AG08395 (cell line): Measurements from ENCODE around the gene SYNGAP1.

Source experiments
- DNase-seq: peaks from one replicate; pipeline ENCODE4 v3.0.0; 2012; ENCODE audit warnings: mixed read lengths, low spot score

The SYNGAP1 gene

GRCh38 chr6:33404884-33405283 lies 15.0 kb upstream of the SYNGAP1 start:
- no peak for DNase-seq

DNA sequence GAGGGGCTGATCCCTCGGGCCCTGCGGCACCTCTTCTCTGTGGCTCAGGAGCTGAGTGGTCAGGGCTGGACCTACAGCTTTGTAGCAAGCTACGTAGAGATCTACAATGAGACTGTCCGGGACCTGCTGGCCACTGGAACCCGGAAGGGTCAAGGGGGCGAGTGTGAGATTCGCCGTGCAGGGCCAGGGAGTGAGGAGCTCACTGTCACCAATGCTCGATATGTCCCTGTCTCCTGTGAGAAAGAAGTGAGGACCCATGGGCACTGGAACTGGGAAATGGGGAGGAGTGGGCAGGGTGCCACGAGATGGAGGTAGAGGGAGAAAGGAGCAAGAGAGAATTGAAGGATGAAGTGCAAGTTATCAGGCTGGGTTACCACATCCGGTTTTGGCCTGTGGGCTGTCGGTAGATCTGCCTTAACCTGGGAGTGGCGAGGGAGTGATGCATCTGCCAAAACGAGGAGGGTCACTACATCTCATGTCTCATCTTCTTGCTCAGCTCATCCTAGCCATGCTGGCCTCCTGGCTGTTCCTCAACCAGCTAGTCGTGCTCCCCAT lies 14.4 kb upstream of the SYNGAP1 start:
- no peak for DNase-seq

GRCh38 chr6:33406126-33406525 lies 13.7 kb upstream of the SYNGAP1 start:
- DNase-seq, result no peak

DNA sequence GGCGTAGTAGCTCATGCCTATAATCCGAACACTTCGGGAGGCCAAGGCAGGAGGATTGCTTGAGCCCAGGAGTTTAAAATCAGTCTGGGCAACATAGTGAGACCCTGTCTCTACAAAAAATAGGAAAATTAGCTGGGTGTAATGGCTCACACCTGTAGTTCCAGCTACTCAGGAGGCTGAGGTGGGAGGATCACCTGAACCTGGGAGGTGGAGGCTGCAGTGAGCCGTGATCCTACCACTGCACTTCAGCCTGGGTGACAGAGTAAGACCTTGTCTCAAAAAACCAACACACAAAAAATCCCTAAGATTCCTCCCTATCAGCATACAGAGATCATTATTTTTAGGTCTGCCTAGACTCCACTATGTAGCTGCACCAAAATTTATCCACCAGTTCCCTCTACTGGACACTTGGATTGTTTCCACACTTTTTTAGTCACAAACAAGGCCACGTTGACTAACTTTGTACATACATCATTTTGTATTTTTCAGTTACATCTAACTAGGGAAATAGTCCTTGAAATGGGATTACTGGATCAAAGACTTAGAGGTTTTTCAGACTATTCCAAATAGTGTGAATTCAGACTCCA lies 12.6 kb upstream of the SYNGAP1 start:
- peak; percentile 44 for DNase-seq

- peak; percentile 98 for DNase-seq
Measured at GRCh38 chr6:33410050-33410710, 9.7 kb upstream of the SYNGAP1 start.

GRCh38 chr6:33410711-33411631 lies 8.9 kb upstream of the SYNGAP1 start, which contains the start of gene PHF1:
Gene PHF1, plus strand, starts transcription at chr6:33411014. Its CDS starts 1,250 bp downstream, at chr6:33412264.
- peak; percentile 92 for DNase-seq

GRCh38 chr6:33411632-33412005 lies 8.2 kb upstream of the SYNGAP1 start:
- no peak for DNase-seq

DNA sequence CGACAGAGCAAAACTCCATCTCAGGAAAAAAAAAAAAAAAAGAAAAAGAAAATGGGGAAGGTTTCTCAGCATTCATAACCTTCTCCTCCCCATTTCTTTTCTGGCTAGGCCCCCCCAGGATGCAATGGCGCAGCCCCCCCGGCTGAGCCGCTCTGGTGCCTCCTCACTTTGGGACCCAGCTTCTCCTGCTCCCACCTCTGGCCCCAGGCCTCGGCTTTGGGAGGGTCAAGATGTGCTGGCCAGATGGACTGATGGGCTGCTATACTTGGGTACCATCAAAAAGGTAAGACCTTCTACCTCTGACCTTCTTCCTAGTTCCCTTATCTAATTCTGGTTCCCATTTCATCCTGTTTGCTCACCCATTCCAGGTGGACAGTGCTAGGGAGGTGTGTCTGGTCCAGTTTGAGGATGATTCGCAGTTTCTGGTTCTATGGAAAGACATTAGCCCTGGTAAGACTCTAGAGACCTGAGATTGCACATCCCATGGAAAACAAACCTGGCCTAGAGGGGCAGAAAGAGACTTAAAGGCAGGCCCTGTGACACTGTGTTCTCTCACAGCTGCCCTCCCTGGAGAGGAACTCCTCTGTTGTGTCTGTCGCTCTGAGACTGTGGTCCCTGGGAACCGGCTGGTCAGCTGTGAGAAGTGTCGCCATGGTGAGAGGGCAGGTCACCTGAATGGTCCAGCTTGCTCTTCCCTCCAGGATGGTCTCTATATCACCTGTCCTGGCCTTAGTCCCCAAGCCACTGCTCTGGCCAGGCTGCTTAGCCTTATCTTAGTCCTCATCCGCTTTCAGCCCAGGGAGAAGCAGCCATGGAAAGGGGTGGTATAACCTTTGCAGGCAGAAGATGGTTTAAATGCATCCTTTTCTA lies 7.5 kb upstream of the SYNGAP1 start:
- DNase-seq, result no peak

DNA sequence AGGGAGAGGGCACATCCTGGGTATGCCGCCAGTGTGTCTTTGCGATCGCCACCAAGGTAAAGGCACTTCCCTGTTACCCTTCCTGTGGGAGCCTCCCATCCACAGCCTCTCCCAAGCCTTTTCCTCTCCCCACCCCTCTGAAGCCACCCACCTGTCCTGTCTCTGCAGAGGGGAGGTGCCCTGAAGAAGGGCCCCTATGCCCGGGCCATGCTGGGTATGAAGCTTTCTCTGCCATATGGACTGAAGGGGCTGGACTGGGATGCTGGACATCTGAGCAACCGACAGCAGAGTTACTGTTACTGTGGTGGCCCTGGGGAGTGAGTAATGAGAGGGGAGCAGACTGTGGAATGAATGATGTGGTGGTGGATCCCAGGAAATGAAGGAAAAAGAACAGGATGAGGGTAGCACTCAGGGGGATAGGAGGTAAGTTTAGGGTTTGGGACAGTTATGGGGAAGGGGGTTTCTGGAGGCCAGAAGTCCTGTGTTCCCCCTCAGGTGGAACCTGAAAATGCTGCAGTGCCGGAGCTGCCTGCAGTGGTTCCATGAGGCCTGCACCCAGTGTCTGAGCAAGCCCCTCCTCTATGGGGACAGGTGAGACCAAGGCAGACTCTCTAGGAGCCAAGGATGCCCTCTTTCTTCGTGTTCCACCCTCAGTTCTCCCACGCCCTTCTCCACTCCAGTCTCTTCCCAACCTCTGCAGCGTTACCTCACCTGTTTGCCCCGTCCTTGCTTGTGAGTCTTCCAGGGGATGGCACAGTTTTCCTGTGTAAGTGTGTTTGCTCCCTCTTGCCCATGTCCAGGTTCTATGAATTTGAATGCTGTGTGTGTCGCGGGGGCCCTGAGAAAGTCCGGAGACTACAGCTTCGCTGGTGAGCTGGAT lies 6.4 kb upstream of the SYNGAP1 start:
- no peak for DNase-seq

DNA sequence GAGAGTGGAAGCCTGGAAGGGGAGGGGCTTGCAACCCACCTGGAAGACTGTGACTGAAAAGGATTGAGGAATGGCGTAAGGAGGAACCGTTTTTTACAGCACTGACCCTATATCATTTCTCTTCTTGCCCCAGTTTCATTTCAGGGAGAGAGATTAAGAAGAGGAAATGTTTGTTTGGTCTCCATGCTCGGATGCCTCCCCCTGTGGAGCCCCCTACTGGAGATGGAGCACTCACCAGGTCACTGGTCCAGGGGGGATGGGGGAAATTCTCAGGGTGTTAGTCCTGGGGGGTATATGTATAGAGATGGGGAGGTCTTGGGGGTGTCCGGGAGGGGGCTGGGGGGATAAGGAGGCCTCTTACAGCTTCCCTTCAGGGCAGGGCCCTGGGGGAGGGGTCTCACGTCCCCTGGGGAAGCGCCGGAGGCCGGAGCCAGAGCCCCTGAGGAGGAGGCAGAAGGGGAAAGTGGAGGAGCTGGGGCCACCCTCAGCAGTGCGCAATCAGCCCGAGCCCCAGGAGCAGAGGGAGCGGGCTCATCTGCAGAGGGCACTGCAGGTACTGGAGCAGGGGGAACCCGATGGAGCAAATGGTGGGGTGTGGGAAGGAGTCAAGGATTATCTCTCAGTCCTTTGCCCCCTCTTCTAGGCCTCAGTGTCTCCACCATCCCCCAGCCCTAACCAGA lies 5.1 kb upstream of the SYNGAP1 start:
- no peak for DNase-seq

GRCh38 chr6:33415831-33416230 lies 4.0 kb upstream of the SYNGAP1 start:
- DNase-seq, result no peak

- no peak for DNase-seq
Measured at GRCh38 chr6:33416386-33417127, 3.3 kb upstream of the SYNGAP1 start.

- DNase-seq, result peak; percentile 83
Measured at GRCh38 chr6:33417128-33417902, 2.5 kb upstream of the SYNGAP1 start.

DNA sequence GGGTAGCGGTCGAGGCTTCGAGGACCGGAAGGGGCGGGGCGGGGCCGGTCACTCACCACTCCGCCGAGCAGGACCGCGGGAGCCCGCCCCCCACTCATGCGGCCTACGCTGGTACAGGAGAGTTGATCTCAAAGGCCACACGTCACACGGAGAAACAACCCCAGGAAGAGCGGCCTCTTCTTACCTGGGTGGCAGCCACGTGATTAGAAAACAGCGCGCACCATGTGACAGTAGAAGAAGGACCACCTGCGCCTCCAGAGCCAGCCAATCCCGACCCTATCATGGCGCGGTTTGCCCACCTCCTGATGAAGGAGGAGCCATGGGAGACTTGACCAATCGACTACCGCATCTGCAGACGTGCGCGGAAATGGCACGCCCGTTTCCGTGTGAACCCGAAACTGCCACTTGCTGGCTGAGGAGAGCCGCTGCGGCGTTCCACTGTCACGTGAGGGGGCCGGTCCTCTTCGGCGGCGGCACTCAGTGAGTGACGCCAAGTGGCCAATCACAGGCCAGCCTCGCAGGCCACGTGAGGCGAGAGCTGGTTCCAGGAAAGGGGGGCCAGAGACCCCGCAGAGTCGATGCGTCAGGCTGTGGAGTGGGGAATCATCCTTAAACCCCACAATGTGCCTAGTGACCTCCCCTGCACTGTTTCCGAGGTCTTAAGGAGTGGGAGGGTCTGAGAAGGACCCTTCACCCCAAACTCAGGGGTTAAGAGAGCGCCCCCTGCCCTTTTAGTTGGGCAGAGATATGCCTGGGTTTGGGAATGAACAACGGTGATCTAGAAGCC lies 1.8 kb upstream of the SYNGAP1 start, which contains the start of gene CUTA:
Gene CUTA, minus strand, starts transcription at position 205 of the 787 bp plus-strand sequence. Its CDS starts 107 bp downstream, at position 98.
- peak; percentile 98 for DNase-seq

DNA sequence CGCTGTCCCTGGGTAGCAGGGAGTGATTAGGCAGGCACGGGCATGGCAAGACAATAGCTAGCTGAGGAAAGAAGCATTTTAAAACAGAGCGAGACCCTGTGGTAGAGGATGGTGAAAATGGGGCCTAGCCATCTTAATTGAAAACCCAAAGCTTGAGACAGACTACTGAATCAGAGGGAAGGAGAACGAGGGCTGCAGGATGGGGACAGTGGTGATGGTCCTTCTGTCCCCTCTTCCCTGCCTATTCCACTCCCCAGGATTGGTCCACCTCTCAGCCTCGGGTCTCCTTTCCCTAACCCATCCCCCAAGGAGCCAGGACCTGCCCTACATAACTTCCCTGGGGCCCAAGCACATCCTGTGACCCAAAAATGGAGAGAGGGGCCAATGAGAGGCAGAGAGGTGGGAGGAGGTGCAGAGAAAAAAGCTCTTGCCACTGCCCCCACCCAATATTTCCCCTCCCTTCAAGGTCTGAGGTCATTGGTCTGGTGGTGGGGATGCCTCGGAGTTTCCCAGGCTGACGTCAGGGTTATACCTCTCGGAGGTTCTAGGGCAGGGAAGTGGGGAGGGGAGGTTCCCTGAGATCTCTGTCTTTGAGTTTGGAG lies 1.1 kb upstream of the SYNGAP1 start:
- no peak for DNase-seq

DNA sequence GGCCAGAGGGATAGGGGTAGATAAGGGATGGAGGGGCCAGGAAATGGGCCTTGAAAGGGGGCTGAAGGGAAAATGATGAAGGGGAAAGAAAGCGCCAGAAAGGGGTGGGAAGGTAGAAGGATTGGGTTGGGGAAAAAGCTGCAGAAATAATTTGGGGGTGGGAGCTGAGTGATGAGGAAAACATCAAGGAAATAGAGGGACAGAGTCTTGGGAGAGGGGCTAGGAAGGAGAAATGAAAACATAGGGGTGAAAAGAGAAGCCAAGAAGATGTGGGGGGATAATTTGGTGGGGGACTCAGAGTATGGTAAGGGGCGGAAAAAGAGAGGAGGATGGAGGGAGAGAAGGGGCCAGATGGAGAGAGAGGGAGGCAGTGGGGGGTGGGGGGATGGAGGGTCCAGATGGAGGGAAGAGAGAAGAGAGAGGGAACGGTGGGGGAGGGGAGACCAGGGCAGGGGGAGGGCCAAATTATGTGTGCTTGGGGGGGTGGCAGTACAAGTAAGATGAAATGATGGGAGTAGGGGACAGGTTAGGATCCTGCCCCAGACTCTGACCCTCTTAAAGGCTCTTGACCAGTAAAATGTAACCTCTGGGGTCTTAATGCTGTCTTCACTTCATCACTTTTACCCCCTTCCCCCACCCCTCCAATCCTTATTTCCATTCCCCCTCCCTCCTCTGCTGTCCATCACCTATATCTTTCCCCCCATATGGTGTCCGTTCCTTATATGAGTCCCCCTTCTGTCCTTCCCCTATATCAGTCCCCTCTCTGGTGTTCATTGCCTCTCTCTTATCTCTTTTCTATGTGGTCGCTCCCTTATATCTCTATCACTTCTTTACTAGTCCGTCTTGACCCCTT lies 852 bp downstream of the SYNGAP1 start:
- DNase-seq, result no peak
